ENCODE measurements around the gene SIGMAR1.

DNA sequence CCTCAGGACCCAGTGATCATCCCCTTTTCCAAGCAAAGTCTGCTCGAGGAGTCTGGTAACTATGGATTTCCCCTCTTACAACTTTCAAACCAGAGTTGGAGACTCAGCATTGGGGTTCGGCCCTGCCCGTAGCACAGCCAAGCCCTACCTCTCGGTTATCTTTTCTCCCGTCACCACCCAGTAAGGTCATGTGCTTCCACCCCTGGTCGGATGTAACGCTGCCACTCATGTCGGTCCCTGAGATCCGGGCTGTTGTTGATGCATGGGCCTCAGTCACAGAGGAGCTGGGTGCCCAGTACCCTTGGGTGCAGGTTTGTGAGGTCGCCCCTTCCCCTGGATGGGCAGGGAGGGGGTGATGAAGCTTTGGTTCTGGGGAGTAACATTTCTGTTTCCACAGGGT is 10.1 kb upstream of the SIGMAR1 start:
- TF ChIP-seq, protein P1, sequence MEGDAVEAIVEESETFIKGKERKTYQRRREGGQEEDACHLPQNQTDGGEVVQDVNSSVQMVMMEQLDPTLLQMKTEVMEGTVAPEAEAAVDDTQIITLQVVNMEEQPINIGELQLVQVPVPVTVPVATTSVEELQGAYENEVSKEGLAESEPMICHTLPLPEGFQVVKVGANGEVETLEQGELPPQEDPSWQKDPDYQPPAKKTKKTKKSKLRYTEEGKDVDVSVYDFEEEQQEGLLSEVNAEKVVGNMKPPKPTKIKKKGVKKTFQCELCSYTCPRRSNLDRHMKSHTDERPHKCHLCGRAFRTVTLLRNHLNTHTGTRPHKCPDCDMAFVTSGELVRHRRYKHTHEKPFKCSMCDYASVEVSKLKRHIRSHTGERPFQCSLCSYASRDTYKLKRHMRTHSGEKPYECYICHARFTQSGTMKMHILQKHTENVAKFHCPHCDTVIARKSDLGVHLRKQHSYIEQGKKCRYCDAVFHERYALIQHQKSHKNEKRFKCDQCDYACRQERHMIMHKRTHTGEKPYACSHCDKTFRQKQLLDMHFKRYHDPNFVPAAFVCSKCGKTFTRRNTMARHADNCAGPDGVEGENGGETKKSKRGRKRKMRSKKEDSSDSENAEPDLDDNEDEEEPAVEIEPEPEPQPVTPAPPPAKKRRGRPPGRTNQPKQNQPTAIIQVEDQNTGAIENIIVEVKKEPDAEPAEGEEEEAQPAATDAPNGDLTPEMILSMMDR (IDR thresholded peaks at IDR 0.05), result no peak
- TF ChIP-seq POLR2A (IDR thresholded peaks at IDR 0.05), result no peak
